Activated CD4-positive, alpha-beta T cell treated with anti-CD3 and anti-CD28 coated beads, Interleukin-10, Interleukin-2, amounts not matched to agents 100 ng/mL and 50 ng/mL, durations not matched to agents 16 hours and 8 hours (primary cell): ENCODE results near the gene CFAP161.
A peak's percentile ranks its signal among the peaks of the same experiment; 100 is the strongest.

Experiments used
- DNase-seq: peaks from one replicate; pipeline ENCODE4 v3.0.0-alpha.2; 2020

The CFAP161 gene, protein sequence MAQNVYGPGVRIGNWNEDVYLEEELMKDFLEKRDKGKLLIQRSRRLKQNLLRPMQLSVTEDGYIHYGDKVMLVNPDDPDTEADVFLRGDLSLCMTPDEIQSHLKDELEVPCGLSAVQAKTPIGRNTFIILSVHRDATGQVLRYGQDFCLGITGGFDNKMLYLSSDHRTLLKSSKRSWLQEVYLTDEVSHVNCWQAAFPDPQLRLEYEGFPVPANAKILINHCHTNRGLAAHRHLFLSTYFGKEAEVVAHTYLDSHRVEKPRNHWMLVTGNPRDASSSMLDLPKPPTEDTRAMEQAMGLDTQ

GRCh38 chr15:81133782-81134461, at the start of gene CFAP161:
TSS of gene CFAP161 (plus strand) at chr15:81134270. CDS start at chr15:81134330, 60 bp downstream.
- DNase-seq, result peak; percentile 48

- DNase-seq, result no peak
These were observed 49.4 kb upstream of the CFAP161 start for GRCh38 chr15:81084716-81085115.

DNA sequence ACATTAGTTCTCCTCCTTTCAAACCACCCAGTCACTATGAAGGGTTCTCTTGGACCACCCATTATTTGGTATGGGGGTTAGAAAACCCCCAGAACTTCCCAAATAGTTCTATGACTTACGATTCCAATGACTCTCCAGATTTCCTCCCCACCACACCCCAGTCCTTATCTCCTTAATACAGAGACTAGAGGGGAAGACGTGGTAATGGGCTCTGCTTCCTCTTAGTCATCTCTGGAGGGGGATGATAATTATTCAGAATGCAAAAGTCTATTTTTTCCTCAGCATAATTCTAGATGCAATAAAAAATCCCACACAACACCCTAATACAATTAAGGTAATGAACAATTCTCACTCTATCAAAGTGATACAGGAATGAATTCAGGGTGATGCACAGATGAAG, 48.9 kb upstream of the CFAP161 start:
- DNase-seq, result no peak

DNA sequence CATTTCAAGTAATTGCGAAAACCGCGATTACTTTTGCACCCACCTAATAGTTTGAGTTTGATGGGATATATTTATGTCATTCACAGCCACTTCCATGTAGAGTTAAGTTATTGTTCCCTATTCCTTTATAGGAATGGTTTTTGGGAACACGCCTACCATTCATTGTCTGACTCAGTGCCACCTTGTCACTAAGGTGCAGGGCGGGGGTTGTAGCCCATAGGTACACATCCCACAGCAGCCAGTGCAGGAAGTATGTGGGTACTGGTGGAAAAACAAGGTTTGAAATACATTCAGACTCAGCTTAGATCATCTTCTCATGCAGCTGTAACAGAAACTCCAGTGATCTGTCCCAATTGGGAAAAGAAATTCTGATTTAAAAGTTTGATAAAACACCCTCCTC, 48.2 kb upstream of the CFAP161 start:
- DNase-seq, result no peak

GRCh38 chr15:81087066-81087465, 47.0 kb upstream of the CFAP161 start:
- DNase-seq, result no peak

DNA sequence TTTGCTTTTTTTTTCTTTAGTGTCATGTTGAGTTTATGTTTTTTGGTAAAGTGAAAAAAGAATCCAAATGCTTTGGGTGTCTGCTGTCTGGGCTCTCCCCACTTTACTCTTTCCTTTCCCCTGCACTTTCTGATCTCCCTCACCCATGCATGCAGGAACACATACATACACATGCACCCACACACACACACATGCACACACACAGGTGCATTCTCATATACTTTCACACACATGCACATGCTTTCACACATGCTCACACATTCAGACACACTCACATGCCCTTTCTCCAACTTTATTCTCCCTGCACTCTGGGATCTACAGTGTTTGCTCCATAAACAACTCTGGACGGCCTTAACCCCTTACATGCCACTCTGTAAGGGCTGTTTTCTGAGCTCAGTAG, 46.4 kb upstream of the CFAP161 start:
- no peak for DNase-seq

DNA sequence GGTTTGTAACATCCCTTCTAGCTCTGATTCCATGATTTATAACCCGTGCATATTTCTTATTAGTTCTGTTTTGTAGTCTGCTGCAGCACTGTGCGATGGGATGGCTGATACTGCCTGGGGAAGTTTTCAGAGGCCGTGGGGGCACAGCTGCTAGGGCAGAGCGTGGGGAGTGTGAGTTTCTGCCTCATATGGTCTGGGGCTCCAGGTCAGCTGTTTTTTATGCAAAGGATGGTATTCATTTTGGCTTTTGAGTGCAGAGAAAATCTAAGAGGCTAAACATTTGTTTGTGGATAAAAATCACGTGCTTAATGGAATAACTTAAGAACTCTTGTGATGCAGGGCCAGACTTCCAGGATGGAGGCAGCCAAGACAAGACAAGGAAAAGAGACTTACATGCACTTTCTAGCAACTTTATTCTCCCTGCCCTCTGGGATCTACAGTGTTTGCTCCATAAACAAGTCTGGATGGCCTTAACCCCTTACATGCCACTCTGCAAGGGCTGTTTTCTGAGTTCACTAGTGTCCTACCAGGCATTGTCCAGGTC, 45.5 kb upstream of the CFAP161 start:
- DNase-seq, result no peak

GRCh38 chr15:81091889-81092558, 42.0 kb upstream of the CFAP161 start:
- no peak for DNase-seq

GRCh38 chr15:81092559-81092902, 41.5 kb upstream of the CFAP161 start:
- no peak for DNase-seq

- DNase-seq, result no peak
These were observed 40.1 kb upstream of the CFAP161 start for GRCh38 chr15:81093961-81094360.

DNA sequence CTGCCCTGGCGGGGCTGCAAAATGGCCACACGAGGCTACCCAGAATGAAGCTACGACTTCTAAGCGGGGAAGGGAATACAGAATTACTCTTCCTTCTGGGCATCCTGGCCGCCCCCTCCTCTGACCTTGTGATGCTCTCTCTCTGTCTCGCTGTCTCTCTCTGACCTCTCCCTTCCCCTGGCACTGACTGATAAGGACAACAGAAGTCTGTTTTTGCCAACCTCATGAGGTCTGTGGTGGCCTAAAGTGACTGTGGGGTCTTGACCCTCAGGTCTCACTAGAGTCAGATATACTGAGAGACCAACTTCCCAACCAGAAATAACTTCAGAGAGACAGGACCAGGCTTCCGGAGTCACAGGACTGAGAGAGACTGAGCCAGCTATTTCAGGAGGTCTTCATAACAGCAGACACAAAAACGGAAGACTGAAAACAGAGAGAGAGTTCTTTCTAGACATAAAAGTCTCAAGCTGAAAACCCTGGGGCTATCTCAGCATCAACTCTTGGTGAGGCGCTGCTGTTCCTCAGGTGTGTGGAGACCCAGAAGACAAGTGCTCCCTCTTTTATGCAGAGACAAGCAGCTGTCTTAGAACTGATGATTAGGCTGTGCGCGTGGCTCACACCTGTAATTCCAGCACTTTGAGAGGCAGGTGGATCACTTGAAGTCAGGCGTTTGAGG, 38.2 kb upstream of the CFAP161 start:
- no peak for DNase-seq

DNA sequence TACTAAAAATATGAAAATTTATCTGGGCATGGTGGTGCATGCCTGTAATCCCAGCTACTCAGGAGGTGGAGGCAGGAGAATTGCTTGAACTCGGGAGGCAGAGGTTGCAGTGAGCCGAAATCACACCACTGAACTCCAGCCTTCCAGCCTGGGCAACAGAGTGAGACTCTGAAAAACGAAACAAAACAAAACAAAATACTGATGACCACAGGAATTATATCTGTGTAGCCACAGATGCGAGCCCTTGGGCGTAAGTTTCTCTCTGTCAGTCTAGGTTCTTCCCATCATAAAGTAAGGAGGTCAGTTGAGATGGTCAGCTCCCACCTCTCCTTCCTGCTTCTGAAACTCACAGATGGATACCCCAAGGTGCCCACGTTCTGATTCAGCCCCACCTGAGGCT, 37.7 kb upstream of the CFAP161 start:
- DNase-seq, result no peak

DNA sequence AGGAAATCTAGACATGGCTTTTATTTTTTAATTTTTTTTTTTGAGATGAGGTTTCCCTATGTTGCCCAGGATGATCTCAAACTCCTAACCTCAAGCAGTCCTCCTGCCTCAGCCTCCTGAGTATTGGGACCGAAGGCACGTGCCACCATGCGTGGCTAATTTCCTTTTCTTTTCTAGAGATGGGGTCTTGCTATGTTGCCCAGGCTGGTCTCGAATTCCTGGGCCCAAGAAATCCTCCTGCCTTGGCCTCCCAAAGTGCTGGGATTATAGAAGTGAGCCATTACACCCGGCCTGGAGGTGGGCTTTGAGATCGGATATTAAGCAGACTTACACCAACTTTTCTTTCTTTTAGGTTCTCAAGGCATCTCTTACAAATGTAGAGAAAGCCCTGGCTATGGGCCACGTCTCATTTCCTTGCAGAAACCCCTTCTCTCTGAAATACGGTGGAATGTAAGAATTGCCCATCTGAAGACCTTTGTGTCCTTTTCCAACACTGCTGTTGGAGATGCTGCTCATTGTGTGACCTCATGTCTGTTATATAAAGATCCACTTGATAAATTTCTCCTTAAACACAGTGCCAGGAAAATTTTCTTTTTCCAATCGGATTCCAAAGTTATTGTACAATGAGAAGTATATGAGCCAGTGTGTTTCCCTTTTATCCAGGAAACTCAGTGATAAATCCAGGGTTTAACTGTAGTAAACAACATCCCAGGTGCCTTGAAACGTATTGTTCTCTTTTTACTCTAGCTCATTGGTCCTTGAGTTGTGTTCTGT, 36.8 kb upstream of the CFAP161 start:
- no peak for DNase-seq

GRCh38 chr15:81097890-81098280, 36.2 kb upstream of the CFAP161 start:
- DNase-seq, result no peak

DNA sequence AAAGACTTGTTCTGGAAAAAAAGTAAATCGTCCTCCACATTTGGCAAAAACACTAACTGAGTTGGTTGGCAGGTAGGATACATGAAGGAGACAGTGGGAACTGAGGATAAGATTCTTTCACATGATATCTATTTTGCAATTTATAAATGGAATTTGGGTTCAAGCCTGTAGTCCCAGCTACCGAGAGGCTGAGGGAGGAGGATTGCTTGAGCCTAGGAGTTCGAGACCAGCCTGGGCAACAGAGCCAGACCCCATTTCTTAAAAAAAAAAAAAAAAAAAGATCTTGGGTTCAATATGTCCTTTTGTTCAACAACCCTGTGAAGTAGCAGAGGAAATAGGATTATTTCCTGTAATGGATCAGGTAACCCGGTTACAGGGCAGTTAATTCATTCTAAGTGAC, 35.7 kb upstream of the CFAP161 start:
- no peak for DNase-seq

- no peak for DNase-seq
These were observed 35.0 kb upstream of the CFAP161 start for GRCh38 chr15:81098861-81099651.

DNA sequence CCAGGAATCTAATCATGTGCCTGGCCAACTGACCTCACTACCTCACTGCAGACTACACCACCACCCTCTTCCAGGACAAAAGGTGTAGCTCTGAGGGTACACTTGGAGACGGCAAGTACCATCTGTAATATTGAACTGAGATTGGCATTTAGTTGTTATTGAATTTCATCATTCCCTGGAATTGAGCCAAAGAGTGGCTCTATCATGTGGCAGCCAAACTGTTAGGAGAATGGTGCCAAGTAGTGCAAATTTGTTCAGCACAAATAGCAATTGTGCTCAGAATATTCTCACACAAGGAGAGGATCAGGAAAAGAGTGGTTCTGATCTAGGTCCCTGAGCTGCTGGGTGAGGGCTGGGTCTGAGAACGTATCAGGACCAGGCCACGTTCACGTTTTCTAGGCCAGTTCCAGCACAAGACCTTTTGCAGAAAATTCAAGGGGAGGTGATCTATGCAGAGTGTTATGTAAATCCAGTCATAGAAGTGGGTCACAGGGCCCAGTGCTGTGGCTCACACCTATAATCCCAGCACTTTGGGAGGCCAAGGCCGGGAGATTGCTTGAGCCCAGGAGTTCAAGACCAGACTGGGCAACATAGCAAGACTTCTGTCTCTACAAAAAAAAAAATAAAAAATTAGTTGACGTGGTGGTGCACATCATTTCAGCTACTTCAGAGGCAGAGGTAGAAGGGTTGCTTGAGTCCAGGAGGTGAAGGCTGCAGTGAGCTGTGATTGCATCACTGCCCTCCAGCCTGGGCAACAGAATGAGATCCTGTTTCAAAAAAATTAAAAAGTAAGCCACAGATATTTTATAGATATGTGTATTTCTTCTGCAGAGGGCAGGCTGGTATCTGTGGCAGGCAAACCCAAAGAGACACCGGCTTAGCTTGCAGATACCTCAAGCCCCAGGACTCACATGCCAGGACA, 31.9 kb upstream of the CFAP161 start:
- DNase-seq, result no peak

DNA sequence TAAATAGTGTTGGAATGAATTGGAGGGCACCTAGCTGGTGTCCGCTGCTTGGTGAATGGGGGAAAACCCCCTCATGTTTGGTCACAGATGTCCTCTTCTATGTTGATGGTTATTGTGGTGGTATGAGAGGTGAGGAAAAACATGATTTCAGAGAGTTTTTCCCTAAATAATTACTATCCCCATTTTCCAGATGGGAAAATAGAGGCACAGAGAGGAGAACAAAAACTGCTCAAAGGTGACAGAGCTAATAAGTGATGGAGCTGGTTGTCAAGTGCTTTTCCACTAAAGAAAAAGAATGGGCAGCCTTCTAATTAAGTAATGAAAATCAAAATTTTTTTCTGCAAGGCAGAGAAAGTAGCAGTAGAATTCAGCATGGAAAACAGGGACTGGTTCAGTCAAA, 30.2 kb upstream of the CFAP161 start:
- no peak for DNase-seq

- no peak for DNase-seq
These were observed 28.5 kb upstream of the CFAP161 start for GRCh38 chr15:81105545-81105944.

- peak; percentile 61 for DNase-seq
These were observed 27.5 kb upstream of the CFAP161 start for GRCh38 chr15:81106560-81106959.

GRCh38 chr15:81107889-81108288, 26.2 kb upstream of the CFAP161 start:
- DNase-seq, result no peak
